Ascending aorta (tissue), 2 donors: ENCODE data around the gene FARP1. TPM values are rescaled to one million over a fixed set of nuclear protein-coding genes. Genes with fewer than 3 reads are reported as not detected.

Experiments used
- DNase-seq, 2 donors: peaks; one replicate each; pipeline ENCODE4 v3.0.0-alpha.2; 2019; ENCODE audit warnings: low spot score in 2 of 2
- H3K27ac ChIP-seq, 2 donors: fragments of 200-600 bp; sonication (generic); one replicate each; pipeline ENCODE4 v1.5.1; 2016 to 2017; ENCODE audit warnings: mild to moderate bottlenecking in 1 of 2
- H3K27me3 ChIP-seq: fragments of 200-600 bp; sonication (generic); one replicate; pipeline ENCODE4 v1.5.1; 2017
- H3K36me3 ChIP-seq, 2 donors: fragments of 200-600 bp; sonication (generic); one replicate each; pipeline ENCODE4 v1.5.1; 2016
- H3K4me1 ChIP-seq, 2 donors: fragments of 200-600 bp; sonication (generic); one replicate each; pipeline ENCODE4 v1.5.1; 2016 to 2017; ENCODE audit warnings: mild to moderate bottlenecking in 1 of 2
- H3K4me3 ChIP-seq, 2 donors: fragments of 200-600 bp; sonication (generic); one replicate each; pipeline ENCODE4 v1.5.1; 2016 to 2017; ENCODE audit warnings: mild to moderate bottlenecking in 1 of 2
- H3K9me3 ChIP-seq, 2 donors: fragments of 200-600 bp; sonication (generic); one replicate each; pipeline ENCODE4 v1.5.1; 2016
- CTCF ChIP-seq, 3 experiments: fragments of 200-600 bp in 2 of 3; fragments of 450-650 bp in 1 of 3; sonication (generic) in 2 of 3; IDR thresholded peaks; one replicate each; pipeline ENCODE4 v1.5.1; 2016 to 2019; ENCODE audit warnings: antibody characterized with exemption in 3 of 3, mild to moderate bottlenecking in 1 of 3, moderate library complexity in 1 of 3
- intact Hi-C: fragments of 100-400 bp; cut with DNase I; formaldehyde crosslinking; loops from one replicate; pipeline ENCODE4 v1.15.1; 2023
- total RNA-seq: library from RNA; depleted of rRNA; stranded (reverse); fragments of >200 nt; gene quantifications from one replicate; pipeline ENCODE4 v1.1.0, GENCODE V29; 2016

The FARP1 gene
- total RNA-seq, 1 donor from 2014 or later, result 80.8 TPM

- H3K9me3 ChIP-seq, result no peaks in the 10 kb centered on the region
- no peak overlapping the region for H3K4me3 ChIP-seq
- no peaks in the 10 kb centered on the region for H3K4me1 ChIP-seq
- no peaks in the 10 kb centered on the region for H3K27me3 ChIP-seq
- TF ChIP-seq CTCF (IDR thresholded peaks at IDR 0.05), result no peak
- DNase-seq, result no peak
- no peaks in the 10 kb centered on the region for H3K36me3 ChIP-seq
- H3K27ac ChIP-seq, result no peak overlapping the region
- intact Hi-C loops, result no loop called here
Measured at GRCh38 chr13:98239162-98240076, 96.5 kb downstream of the FARP1 start.

- no peak for TF ChIP-seq CTCF (IDR thresholded peaks at IDR 0.05)
- Histone ChIP-seq H3K4me1 (no peaks in the 10 kb centered on the region), H3K27ac (no peak overlapping the region), H3K36me3 (no peaks in the 10 kb centered on the region), H3K9me3 (no peaks in the 10 kb centered on the region), H3K27me3 (no peaks in the 10 kb centered on the region), H3K4me3 (no peak overlapping the region)
- no peak for DNase-seq
- intact Hi-C loops, result no loop called here
Measured at GRCh38 chr13:98240135-98240534, 97.2 kb downstream of the FARP1 start.

- DNase-seq, result no peak
- H3K27ac ChIP-seq, result no peak overlapping the region
- no peak overlapping the region for H3K4me3 ChIP-seq
- H3K9me3 ChIP-seq, result no peaks in the 10 kb centered on the region
- H3K4me1 ChIP-seq, result no peaks in the 10 kb centered on the region
- intact Hi-C loops, result no loop called here
- TF ChIP-seq CTCF (IDR thresholded peaks at IDR 0.05), result no peak
- H3K27me3 ChIP-seq, result no peaks in the 10 kb centered on the region
- no peaks in the 10 kb centered on the region for H3K36me3 ChIP-seq
Measured at GRCh38 chr13:98240974-98241373, 98.1 kb downstream of the FARP1 start.

- no peak for DNase-seq
- Histone ChIP-seq H3K27ac (no peak overlapping the region), H3K4me3 (no peak overlapping the region), H3K9me3 (no peaks in the 10 kb centered on the region), H3K36me3 (no peaks in the 10 kb centered on the region), H3K27me3 (no peaks in the 10 kb centered on the region), H3K4me1 (no peaks in the 10 kb centered on the region)
- intact Hi-C loops, result no loop called here
- TF ChIP-seq CTCF (IDR thresholded peaks at IDR 0.05), result no peak
Measured at GRCh38 chr13:98241976-98242375, 99.1 kb downstream of the FARP1 start.

- Histone ChIP-seq H3K9me3 (no peaks in the 10 kb centered on the region), H3K4me3 (no peak overlapping the region), H3K27me3 (no peaks in the 10 kb centered on the region), H3K4me1 (no peaks in the 10 kb centered on the region), H3K27ac (no peak overlapping the region), H3K36me3 (no peaks in the 10 kb centered on the region)
- intact Hi-C loops, result no loop called here
- TF ChIP-seq CTCF (IDR thresholded peaks at IDR 0.05), result no peak
- no peak for DNase-seq
Measured at GRCh38 chr13:98242403-98242802, 99.5 kb downstream of the FARP1 start.
